RKO (cell line): ENCODE data around the gene UNC5C.

Experiments
- DNase-seq: peaks from one replicate; pipeline ENCODE4 v3.0.0-alpha.2; 2016; ENCODE audit warnings: low spot score

Gene UNC5C

GRCh38 chr4:95522682-95523530, 25.9 kb downstream of the UNC5C start:
- DNase-seq: no peak

GRCh38 chr4:95517576-95518345, 31.0 kb downstream of the UNC5C start:
- DNase-seq: no peak

GRCh38 chr4:95516528-95517017, 32.2 kb downstream of the UNC5C start:
- no peak for DNase-seq

GRCh38 chr4:95515589-95515988, 33.2 kb downstream of the UNC5C start:
- no peak for DNase-seq

GRCh38 chr4:95513022-95513421, 35.8 kb downstream of the UNC5C start:
- DNase-seq: no peak

DNA sequence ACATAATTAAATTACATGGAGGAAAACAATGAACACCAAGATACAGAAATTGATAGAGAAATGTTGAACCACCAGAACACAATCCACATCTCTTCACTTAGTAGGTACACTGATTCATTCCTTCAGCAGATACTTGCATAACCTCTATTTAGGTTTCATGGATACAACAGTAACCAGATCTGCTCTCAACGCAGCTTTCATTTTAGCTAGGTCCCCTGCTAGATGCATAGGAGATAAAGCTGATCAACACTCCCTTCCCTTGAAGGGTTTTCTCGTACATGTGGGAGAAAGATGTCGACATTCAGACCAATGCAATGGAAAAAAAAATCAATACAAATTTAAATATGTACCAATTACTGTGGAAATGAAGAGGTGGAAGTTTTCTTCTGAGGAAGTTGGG, 37.3 kb downstream of the UNC5C start:
- DNase-seq: no peak

- DNase-seq: no peak
Observed at GRCh38 chr4:95510877-95511276, 37.9 kb downstream of the UNC5C start.

DNA sequence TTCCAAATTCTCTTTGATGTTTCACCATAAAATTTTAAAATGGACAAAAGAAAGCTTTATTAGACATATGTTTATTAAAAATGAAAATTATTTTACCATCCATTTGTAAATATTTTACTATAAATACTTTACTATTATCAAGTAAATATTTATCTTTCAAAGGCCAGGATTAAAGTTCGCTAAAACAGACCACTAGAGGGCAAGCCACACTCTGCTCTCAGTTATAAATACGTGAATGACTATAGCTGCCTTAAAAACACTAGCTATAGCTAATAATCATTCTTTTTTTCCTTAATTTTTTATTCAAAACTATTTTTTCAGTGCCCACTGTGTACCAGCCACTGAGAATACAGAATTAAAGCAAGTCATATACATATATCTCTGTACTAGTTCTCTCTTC, 38.6 kb downstream of the UNC5C start:
- peak; percentile 38 for DNase-seq

- DNase-seq: no peak
Observed at GRCh38 chr4:95508421-95508820, 40.4 kb downstream of the UNC5C start.

DNA sequence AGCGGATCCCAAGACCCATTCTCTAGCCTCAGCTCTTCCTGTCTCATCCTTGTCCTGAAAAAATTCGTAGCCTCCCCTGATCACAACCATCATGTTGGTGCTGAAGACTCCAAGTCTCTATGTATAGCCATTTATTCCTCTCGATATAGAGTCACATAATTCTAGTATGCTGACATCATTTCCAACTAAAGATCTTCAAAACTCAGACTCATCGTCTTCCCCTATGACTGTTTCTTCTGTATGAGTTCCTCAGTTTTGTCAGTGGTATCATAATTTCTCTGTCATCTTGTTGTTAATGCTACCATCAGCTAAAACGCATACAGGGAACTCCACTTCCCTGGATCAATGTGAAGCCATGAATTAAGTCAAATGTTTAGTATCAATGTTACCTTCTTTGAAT, 41.2 kb downstream of the UNC5C start:
- no peak for DNase-seq

GRCh38 chr4:95507147-95507546, 41.6 kb downstream of the UNC5C start:
- no peak for DNase-seq

- peak; percentile 25 for DNase-seq
Observed at GRCh38 chr4:95506264-95506663, 42.5 kb downstream of the UNC5C start.

GRCh38 chr4:95505799-95506198, 43.0 kb downstream of the UNC5C start:
- DNase-seq: no peak

DNA sequence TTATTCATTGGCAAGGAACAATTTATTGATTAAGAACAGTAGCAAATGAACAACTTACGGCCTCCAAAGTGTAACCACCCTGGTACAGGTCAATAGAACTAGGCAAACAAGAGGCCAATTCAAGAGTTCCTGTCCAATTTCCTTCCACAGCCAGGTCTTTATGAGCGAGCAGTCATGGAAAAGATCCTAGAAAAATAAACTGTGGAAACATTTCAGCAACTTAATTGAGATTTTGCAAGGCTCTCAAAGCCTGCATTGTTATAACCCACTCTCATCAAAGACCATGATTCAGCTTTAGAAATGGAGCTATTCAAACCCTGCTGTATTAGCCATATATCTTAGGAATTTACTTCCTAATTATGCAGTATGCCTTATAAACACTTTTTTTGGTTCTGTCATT, 43.6 kb downstream of the UNC5C start:
- DNase-seq: no peak

DNA sequence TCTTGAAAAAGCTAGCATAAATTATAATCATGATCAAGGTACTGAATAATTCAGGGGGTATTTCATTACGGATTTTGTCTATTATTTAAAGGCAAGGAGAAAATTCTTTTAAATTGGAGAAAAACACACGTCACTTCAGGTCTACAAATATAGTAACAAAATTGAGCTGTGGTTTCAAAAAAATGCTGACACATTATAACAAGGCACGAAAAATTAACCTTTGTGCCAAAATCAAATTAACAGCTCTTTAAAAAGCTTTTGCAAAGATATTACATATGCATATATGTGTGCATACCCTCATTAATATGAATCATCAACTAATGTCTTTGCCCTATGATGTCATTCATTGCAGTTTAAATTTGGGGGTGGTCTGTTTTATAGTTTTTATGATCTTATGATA, 44.3 kb downstream of the UNC5C start:
- no peak for DNase-seq

GRCh38 chr4:95500361-95500760, 48.4 kb downstream of the UNC5C start:
- no peak for DNase-seq

- no peak for DNase-seq
Observed at GRCh38 chr4:95499291-95499696, 49.5 kb downstream of the UNC5C start.

- DNase-seq: no peak
Observed at GRCh38 chr4:95494186-95494585, 54.6 kb downstream of the UNC5C start.

- DNase-seq: no peak
Observed at GRCh38 chr4:95478679-95479078, 70.1 kb downstream of the UNC5C start.

GRCh38 chr4:95476121-95476520, 72.7 kb downstream of the UNC5C start:
- DNase-seq: no peak

GRCh38 chr4:95472534-95472933, 76.2 kb downstream of the UNC5C start:
- no peak for DNase-seq

GRCh38 chr4:95470622-95471021, 78.2 kb downstream of the UNC5C start:
- no peak for DNase-seq

DNA sequence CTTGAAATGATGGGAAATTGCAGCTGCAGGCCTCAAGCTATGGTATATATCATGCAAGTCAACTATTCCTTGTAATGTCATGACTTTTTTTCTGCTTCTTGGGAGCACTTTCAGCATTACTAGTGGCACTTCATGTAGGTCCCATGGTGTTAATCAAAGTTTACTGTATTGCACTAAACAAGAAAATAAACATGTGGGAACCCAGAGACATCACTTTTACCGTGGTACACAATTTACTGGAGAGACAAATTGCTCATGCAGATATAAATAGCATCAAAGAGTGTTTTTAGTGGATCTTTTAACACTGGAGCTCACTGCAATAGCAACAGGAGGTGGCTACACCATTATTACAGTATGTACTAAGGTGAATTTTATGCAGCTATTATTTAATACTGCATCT, 79.2 kb downstream of the UNC5C start:
- DNase-seq: no peak
